HT-29 (cell line): ENCODE results near the gene TSPAN18. TPM values are rescaled to one million over a fixed set of nuclear protein-coding genes. Genes with fewer than 3 reads are reported as not detected.
"Not testable (repeated sequence)": the region's sequence is repeated elsewhere in the genome, so short reads cannot be mapped to it uniquely, and the experiment has no call there.

Experiments used
- DNase-seq: peaks from one replicate; pipeline ENCODE4 v3.0.0-alpha.2; 2015; ENCODE audit warnings: low spot score
- total RNA-seq: library from RNA; depleted of rRNA; stranded (reverse); fragments of >200 nt; shearing (Covaris generic); gene quantifications from 2 replicates; pipeline ENCODE4 v1.2.3, GENCODE V29; 2014

The TSPAN18 gene
- total RNA-seq, 1 experiment from 2014 or later: not detected

GRCh38 chr11:44868021-44868420 lies 141.3 kb downstream of the TSPAN18 start:
- DNase-seq: no peak

- DNase-seq: no peak
Measured at GRCh38 chr11:44868455-44869421, 142.0 kb downstream of the TSPAN18 start.

GRCh38 chr11:44870181-44870580 lies 143.4 kb downstream of the TSPAN18 start:
- no peak for DNase-seq

- no peak for DNase-seq
Measured at GRCh38 chr11:44870615-44871176, 143.9 kb downstream of the TSPAN18 start.

- DNase-seq: not testable (repeated sequence)
Measured at GRCh38 chr11:44871682-44872081, 144.9 kb downstream of the TSPAN18 start.

- no peak for DNase-seq
Measured at GRCh38 chr11:44872556-44872955, 145.8 kb downstream of the TSPAN18 start.

- DNase-seq: no peak
Measured at GRCh38 chr11:44873537-44873936, 146.8 kb downstream of the TSPAN18 start.

GRCh38 chr11:44874284-44874683 lies 147.5 kb downstream of the TSPAN18 start:
- DNase-seq: no peak

- DNase-seq: no peak
Measured at GRCh38 chr11:44875037-44875436, 148.3 kb downstream of the TSPAN18 start.

- DNase-seq: no peak
Measured at GRCh38 chr11:44876194-44876723, 149.5 kb downstream of the TSPAN18 start.

- no peak for DNase-seq
Measured at GRCh38 chr11:44876906-44877305, 150.1 kb downstream of the TSPAN18 start.

- DNase-seq: no peak
Measured at GRCh38 chr11:44877571-44878497, 151.1 kb downstream of the TSPAN18 start.

- no peak for DNase-seq
Measured at GRCh38 chr11:44878711-44879110, 151.9 kb downstream of the TSPAN18 start.

- no peak for DNase-seq
Measured at GRCh38 chr11:44879432-44879831, 152.7 kb downstream of the TSPAN18 start.

GRCh38 chr11:44880511-44880910 lies 153.7 kb downstream of the TSPAN18 start:
- DNase-seq: no peak

- no peak for DNase-seq
Measured at GRCh38 chr11:44880953-44881352, 154.2 kb downstream of the TSPAN18 start.

- DNase-seq: no peak
Measured at GRCh38 chr11:44883277-44883676, 156.5 kb downstream of the TSPAN18 start.

GRCh38 chr11:44884056-44884455 lies 157.3 kb downstream of the TSPAN18 start:
- DNase-seq: no peak

GRCh38 chr11:44885065-44885810 lies 158.5 kb downstream of the TSPAN18 start:
- no peak for DNase-seq

- DNase-seq: no peak
Measured at GRCh38 chr11:44885919-44886789, 159.4 kb downstream of the TSPAN18 start.
